ENCODE results near the gene ROMO1. TPM values are rescaled to one million over a fixed set of nuclear protein-coding genes. Genes with fewer than 3 reads are reported as not detected.
A peak's percentile ranks its signal among the peaks of the same experiment; 100 is the strongest.
"Not testable (repeated sequence)": the region's sequence is repeated elsewhere in the genome, so short reads cannot be mapped to it uniquely, and the experiment has no call there.

The ROMO1 gene
- total RNA-seq, 4 donors from 2014 or later = 154 to 259 (median 192) TPM

GRCh38 chr20:35674921-35675320 lies 24.3 kb upstream of the ROMO1 start:
- Histone ChIP-seq H3K27ac (no peak overlapping the region), H3K4me1 (no peaks in the 10 kb centered on the region), H3K27me3 (no peaks in the 10 kb centered on the region), H3K36me3 (peaks cover 0 to 64% (median 0%) of the 10 kb centered on the region in 3 donors), H3K9me3 (no peaks in the 10 kb centered on the region), H3K4me3 (no peak overlapping the region)
- DNase-seq = peak in 1 of 3 donors; percentile 10
- no peak for TF ChIP-seq POLR2A (IDR thresholded peaks at IDR 0.05)
- TF ChIP-seq CTCF (IDR thresholded peaks at IDR 0.05) = no peak

GRCh38 chr20:35680452-35681183 lies 18.6 kb upstream of the ROMO1 start:
- Histone ChIP-seq H3K9me3 (no peaks in the 10 kb centered on the region), H3K4me1 (no peaks in the 10 kb centered on the region), H3K36me3 (peaks cover 0 to 25% (median 0%) of the 10 kb centered on the region in 3 donors), H3K4me3 (no peak overlapping the region), H3K27me3 (no peaks in the 10 kb centered on the region), H3K27ac (no peak overlapping the region)
- DNase-seq = no peak
- no peak for TF ChIP-seq CTCF (IDR thresholded peaks at IDR 0.05)

- TF ChIP-seq CTCF (IDR thresholded peaks at IDR 0.05) (no peak), POLR2A (IDR thresholded peaks at IDR 0.05) (no peak)
- no peak overlapping the region for H3K27ac ChIP-seq
- H3K4me1 ChIP-seq = no peaks in the 10 kb centered on the region
- H3K4me3 ChIP-seq = no peak overlapping the region
- H3K36me3 ChIP-seq = peaks cover 0 to 30% (median 0%) of the 10 kb centered on the region in 3 donors
- no peaks in the 10 kb centered on the region for H3K9me3 ChIP-seq
- no peaks in the 10 kb centered on the region for H3K27me3 ChIP-seq
- DNase-seq = no peak
These were observed 17.2 kb upstream of the ROMO1 start for GRCh38 chr20:35681960-35682359.

- H3K4me3 ChIP-seq, H3K27me3 ChIP-seq, DNase-seq, H3K27ac ChIP-seq, H3K9me3 ChIP-seq, H3K4me1 ChIP-seq: not testable (repeated sequence)
- H3K36me3 ChIP-seq = peaks cover 0 to 47% (median 0%) of the 10 kb centered on the region in 3 donors
These were observed 13.8 kb upstream of the ROMO1 start for GRCh38 chr20:35685368-35685767.

GRCh38 chr20:35686872-35687271 lies 12.3 kb upstream of the ROMO1 start:
- not testable (repeated sequence) for H3K27me3 ChIP-seq, DNase-seq, H3K27ac ChIP-seq, H3K4me1 ChIP-seq, H3K4me3 ChIP-seq, H3K9me3 ChIP-seq
- TF ChIP-seq CTCF (IDR thresholded peaks at IDR 0.05) = peak in 1 of 6 experiments; percentile 7
- H3K36me3 ChIP-seq = peaks cover 0 to 48% (median 0%) of the 10 kb centered on the region in 3 donors

- H3K36me3 ChIP-seq = peaks cover 0 to 71% (median 0%) of the 10 kb centered on the region in 3 donors
These were observed 8.9 kb upstream of the ROMO1 start for GRCh38 chr20:35690265-35690664.

More at GRCh38 chr20:35690265-35690664, 8.9 kb upstream of the ROMO1 start:
- TF ChIP-seq CTCF (IDR thresholded peaks at IDR 0.05) = no peak
- no peak for TF ChIP-seq POLR2A (IDR thresholded peaks at IDR 0.05)
- Histone ChIP-seq H3K27me3 (no peaks in the 10 kb centered on the region), H3K4me3 (no peak overlapping the region), H3K27ac (no peak overlapping the region), H3K9me3 (no peaks in the 10 kb centered on the region), H3K4me1 (no peaks in the 10 kb centered on the region)
- DNase-seq = no peak

Measured in Peyer's patch (tissue), 4 donors.